PC-3 (cell line): Measurements from ENCODE around the gene RBMS3.

ENCODE experiments used
- CTCF ChIP-seq: fragments of 300-600 bp; sonication (generic); conservative IDR thresholded peaks from 2 replicates; pipeline ENCODE4 v1.5.1; 2017; ENCODE audit warnings: antibody characterized with exemption, low read depth, mild to moderate bottlenecking, low read length
- EZH2 ChIP-seq: fragments of 300-600 bp; sonication (generic); IDR thresholded peaks from one replicate; pipeline ENCODE4 v1.6.1; 2017; ENCODE audit warnings: antibody characterized with exemption, mild to moderate bottlenecking, low read length; ENCODE audit not compliant: unreplicated experiment
- EZH2phosphoT487 ChIP-seq: fragments of 300-600 bp; sonication (generic); IDR thresholded peaks from 2 replicates; pipeline ENCODE4 v1.6.1; 2018; ENCODE audit warnings: mild to moderate bottlenecking, antibody characterized with exemption, low read length, borderline replicate concordance

GRCh38 chr3:29410220-29410619 is 129.3 kb downstream of the RBMS3 start:
- TF ChIP-seq EZH2phosphoT487 (no peak), CTCF (no peak), EZH2 (no peak)
